Head of caudate nucleus (tissue), 42 donors: ENCODE data around the gene S100A6.

Experiments used
- DNase-seq, 42 donors: peaks; one replicate each; pipeline versions ENCODE4 v3.0.0 to v3.0.0-alpha.2; 2020 to 2021; ENCODE audit warnings: mixed read lengths in 7 of 42
- intact Hi-C: fragments of 100-400 bp; cut with DNase I; formaldehyde crosslinking; loops from one replicate; pipeline ENCODE4 v1.15.0; 2022

Gene S100A6

GRCh38 chr1:153487707-153488106, 48.1 kb downstream of the S100A6 start:
- intact Hi-C loops, result no loop called here
- no peak for DNase-seq

GRCh38 chr1:153485863-153486262, 49.9 kb downstream of the S100A6 start:
- intact Hi-C loops, result no loop called here
- DNase-seq, result no peak
